GM19025 (cell line): Measurements from ENCODE around the gene CKAP2L.

Source experiments
- ATAC-seq: cut with Tn5 transposase; IDR thresholded peaks from one replicate; pipeline ENCODE4 v1.9.1; 2021; ENCODE audit warnings: mild to moderate bottlenecking, low read depth, moderate library complexity; ENCODE audit not compliant: unreplicated experiment

CKAP2L gene

GRCh38 chr2:112793449-112793978 is 29.1 kb upstream of the CKAP2L start:
- no peak for ATAC-seq

DNA sequence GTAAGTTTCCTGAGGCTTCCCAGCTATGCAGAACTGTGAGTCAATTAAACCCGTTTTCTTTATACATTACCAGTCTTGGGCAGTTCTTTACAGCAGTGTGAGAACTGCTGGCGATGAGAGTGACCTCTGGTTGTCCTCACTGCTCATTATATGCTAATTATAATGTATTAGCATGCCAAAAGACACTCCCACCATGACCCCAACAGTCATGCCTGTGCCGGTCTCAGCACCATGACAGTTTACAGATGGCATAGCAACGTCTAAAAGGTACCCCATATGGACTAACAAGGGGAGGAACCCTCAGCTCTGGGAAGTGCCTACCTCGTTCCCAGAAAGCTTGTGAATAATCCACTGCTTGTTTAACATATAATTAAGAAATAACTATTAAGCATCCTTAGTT is 28.0 kb upstream of the CKAP2L start:
- no peak for ATAC-seq

DNA sequence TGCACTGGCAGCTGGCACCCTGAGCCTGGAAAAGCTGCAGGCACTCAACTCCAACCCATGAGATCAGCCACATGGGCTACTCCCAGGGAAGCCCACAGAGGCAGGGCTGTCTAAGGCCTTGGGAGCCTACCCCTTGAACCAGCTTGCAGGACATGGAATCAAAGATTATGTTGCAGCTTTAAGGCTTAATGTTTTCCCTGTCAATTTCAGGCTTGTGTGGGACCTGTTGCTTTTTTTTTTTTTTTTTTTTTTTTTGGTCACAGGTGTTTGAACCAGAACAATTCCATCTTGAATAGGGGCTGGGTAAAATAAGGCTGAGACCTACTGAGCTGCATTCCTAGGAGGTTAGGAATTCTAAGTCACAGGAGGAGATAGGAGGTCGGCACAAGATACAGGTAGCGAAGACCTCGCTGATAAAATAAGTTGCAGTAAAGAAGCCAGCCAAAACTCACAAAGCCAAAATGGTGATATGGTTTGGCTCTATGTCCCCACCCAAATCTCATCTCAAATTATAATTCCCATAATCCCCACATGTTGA is 27.4 kb upstream of the CKAP2L start:
- ATAC-seq: no peak

DNA sequence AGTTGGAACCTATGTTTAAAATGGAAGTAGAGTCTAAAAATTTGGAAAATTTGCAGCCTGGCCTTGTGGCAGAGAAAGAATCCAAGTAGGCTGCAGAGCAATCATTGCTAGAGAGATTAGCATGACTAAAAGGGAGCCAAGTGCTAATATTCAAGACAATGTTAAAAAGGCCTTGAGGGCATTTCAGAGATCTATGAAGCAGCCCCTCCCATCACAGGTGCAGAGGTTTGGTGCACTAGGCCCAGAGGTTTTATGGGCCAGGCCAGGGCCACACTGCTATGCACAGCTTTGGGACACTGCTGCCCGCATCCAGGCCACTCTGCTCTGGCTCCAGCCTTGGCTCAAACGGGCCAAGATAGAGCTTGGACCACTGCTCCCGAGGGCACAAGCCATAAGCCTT is 26.6 kb upstream of the CKAP2L start:
- no peak for ATAC-seq

- ATAC-seq: no peak
Measured at GRCh38 chr2:112790305-112790704, 25.9 kb upstream of the CKAP2L start.

- ATAC-seq: no peak
Measured at GRCh38 chr2:112789186-112789585, 24.8 kb upstream of the CKAP2L start.

- no peak for ATAC-seq
Measured at GRCh38 chr2:112788653-112789052, 24.2 kb upstream of the CKAP2L start.

DNA sequence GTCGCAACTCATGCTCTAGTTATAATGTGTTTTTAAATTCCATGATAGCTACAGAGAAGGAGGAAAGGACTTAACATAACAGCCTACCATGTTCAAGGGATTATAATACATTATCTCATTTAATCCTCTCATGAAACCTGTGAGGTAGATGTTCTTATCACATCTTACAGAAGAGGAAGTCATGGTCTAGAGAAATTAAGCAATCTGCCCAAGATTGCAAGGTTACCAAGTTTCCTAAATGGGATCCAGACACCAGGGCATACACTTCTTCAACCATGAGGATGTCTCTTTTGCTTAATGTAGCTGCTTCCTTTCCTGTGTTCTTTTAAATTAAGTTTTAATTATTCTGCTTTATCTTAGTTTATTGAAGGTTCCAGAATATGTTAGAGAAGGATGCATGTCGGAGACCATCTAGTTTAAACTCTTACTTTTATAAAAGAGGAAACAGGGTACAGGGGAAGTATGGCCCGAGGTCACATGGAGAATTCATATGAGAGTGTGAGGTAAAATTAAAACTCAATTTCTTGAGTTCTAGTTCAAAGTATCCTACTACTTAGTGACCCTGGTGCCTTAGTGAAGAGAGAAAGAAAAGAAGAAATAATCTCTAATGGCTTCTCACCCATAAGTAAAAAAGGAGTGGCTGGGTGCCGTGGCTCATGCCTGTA is 23.5 kb upstream of the CKAP2L start:
- no peak for ATAC-seq

DNA sequence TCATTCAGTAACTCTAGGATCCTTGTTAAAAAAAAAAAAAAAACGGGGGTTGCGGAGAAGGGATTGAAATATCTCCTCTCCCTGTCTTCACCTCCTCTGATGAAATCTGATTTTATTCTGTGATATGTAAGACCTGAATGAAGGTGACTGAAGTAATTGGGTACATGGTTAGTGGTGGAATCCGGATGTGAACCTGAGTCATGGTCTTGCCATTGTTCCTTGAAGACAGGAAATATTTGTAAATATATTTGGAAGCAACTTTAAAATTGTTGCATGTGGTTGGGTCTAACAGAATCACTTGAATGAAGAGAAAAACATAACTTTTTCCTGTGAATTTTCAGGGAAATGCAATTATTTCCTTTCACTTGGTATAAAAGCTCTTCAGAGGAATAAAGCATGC is 22.9 kb upstream of the CKAP2L start:
- no peak for ATAC-seq

DNA sequence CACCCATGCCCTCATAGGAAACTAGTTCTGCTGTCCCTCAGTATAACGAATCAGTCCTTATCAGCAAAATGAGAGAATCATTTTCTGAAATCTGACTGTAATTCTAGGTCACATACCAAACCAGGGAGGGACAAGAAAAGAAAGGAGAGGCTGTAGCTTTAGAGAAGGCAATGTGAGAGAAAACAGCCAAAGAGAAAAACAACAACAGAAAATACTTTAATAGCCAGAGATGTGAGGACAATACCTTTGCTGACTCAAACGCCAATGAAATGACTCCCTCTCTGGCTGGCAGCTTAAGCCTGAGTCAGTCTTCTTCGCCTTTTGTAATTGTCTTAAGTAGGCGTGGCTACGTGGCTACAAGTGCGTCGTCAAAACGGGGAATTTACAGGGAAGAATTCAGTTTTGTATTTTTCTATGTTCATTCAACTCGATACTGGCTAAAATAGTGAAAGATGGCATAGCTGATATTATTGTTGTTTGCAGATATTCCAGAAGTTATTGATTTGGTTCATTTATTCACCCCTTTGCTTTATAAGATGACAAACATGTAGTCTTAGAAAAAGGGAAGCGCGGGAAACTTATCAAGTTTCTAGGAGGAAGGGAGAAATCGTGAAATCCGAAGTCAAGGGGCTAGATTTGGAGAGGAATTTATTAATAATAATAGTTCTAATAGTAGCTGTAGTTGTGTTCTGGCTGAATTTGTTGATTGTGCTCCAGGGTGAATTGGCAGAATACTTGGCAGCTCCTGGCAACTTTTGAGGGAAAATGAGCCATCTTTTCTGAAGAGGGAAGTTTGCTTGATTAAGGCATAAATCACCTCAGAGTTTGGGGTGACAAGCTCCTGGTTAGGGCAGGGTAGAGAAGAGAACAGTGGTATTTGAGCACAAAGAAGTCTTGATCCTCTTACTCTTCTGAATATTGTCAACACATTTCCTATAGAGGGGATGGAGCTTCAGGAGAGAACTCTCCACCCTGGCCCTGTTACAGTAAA is 20.1 kb upstream of the CKAP2L start, which contains the start of gene IL1A:
IL1A (minus strand) TSS at position 295 of the 991 bp plus-strand sequence. CDS start 723 bp downstream, outside the sequence.
- ATAC-seq: no peak

DNA sequence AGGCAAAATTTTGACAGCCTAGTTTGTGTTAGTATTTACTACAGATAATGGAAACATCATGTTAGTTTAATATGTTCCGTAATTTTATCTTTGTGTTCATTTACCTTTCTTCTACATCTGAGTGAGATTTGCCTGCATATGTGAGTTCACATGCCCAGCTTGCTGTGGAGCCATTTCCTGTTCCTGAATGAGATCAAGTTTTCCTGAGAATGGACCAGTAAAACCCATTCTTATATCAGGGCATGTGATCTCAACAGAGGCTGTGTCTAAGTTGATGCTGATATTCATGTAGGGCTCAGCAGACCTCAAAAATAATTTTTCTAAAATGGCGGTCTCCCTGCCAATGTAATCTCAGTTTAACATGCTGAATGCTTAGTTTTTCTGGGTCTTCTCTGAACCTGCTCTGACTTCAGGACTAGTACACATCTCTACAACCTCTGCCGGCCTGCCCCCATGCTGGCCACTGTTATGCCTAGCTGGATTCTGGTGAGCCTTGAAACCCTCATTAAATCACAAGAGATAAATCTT is 18.8 kb upstream of the CKAP2L start:
- ATAC-seq: no peak

DNA sequence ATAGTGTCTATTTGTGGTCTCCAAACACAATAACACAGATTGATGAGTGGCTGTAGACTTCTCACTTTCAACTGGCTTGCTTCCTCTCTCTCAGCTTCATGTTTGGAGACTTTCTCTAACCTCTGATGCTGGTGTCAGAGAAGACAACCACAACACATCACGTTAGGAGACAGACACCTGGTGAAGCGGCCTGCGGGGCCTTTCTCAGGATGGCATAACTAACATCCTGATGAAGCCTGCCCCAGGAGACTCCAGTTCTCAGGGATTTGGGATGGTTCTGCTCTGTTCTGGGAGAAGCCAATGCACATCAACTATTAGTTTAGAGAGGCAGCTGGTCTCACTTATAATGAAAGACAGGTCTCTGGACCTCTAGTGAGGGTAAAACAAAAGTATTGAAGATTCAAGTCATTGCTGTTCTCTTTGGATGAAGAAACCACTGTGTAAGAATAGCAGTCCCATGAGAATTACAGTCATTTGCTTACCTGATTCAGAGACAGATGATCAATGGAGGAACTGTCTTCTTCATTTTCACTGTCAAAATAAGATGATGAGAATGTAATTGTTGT is 17.9 kb upstream of the CKAP2L start:
- ATAC-seq: peak; percentile 83

DNA sequence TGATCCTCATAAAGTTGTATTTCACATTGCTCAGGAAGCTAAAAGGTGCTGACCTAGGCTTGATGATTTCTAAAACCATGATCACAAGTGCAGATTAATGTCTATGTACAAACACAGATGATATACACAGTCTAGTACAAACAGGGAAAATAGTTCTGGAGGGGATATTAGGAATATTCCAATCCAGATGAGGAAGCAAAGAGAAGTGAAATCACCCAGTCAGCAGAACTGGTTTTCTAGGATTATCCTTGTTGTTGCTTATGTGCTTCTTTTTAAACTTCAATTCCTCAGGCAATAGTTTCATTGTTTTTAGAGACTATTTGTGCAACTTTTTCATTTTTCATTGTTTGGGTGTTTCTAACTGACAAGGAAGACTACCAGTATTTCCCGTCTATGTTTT is 15.2 kb upstream of the CKAP2L start:
- no peak for ATAC-seq

GRCh38 chr2:112777036-112777435 is 12.6 kb upstream of the CKAP2L start:
- no peak for ATAC-seq

DNA sequence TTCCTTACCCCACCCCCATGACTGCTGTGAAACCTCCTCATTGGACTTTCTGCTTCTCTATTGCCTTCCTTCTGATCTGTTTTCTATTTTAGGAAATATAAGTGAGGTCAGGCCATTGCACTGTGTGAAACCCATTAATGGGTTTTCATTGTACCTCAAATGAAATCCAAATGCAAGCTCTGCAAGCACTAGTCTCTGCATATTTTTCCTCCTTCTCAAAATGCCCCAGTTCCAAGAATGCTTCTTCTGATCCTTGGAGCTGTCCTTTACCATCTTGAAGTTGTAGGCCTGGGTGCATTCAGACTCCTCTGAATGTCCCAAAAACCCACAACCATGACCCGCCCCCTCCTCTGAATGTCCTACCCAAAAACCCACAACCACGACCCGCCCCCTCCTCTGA is 11.7 kb upstream of the CKAP2L start:
- no peak for ATAC-seq

- ATAC-seq: no peak
Measured at GRCh38 chr2:112774536-112775285, 10.3 kb upstream of the CKAP2L start.

GRCh38 chr2:112773556-112773955 is 9.1 kb upstream of the CKAP2L start:
- no peak for ATAC-seq

- no peak for ATAC-seq
Measured at GRCh38 chr2:112772911-112773475, 8.6 kb upstream of the CKAP2L start.

- ATAC-seq: peak; percentile 41
Measured at GRCh38 chr2:112772322-112772721, 7.9 kb upstream of the CKAP2L start.
